Measurements from ENCODE around the gene PCED1A. TPM values are rescaled to one million over a fixed set of nuclear protein-coding genes. Genes with fewer than 3 reads are reported as not detected.

The PCED1A gene
- total and polyA plus RNA-seq, 9 of the 15 experiments (the other 6 are each of a cell fraction or from before 2014, with no cell fraction given): 1.5 to 11.5 (median 5.9) TPM

DNA sequence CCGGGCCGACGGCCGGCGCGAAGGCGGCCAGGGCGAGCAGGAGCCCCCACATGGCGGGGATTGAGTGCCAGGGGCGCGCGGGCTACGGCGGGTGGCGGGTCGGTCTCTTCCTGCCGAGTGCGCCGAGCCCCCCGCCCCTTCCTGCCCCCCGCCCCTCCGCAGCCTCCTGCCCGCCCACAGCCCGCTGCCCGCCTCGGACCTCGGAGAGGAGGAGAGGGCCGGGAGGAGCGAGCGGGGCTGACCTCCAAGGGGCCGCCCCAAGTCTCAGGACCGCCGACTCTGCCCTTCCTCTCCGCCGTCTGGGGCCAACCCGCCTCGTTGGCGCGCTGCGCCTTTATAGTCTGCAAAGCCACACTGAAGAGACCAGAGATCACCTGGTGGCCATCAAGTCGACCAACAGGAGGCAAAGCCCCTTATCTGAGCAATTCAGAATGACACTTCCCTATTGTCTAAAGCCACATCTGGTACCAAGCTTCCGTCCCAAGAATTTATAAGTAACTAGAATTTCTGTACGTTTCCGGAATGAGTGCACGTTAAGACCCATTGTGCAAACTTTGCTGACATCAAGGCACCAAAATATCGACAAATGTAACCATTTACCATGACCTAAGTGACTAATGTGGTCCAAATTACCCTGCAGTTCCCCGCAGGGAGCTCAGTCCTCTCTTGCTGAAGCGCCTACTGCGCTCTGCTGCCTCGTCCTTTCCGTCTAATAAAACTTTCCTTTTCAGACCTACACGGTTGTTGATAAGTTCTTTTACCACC lies 39.8 kb downstream of the PCED1A start, which contains the start of gene CPXM1 (continued):
- TF ChIP-seq FOXJ2 (tag; IDR thresholded peaks at IDR 0.05) (no peak), CBFB (CRISPR knock-in tag; IDR thresholded peaks at IDR 0.05) (no peak), MED1 (CRISPR knock-in tag; IDR thresholded peaks at IDR 0.05; ENCODE audit: borderline replicate concordance) (no peak), CSDE1 (IDR thresholded peaks at IDR 0.05) (no peak), GATAD2A (IDR thresholded peaks at IDR 0.05) (no peak), TAF1 (IDR thresholded peaks at IDR 0.05; ENCODE audit: control insufficient read depth, extremely low read depth, insufficient read depth, low read length, severe bottlenecking) (no peak), ZBTB7A (IDR thresholded peaks at IDR 0.05; ENCODE audit: borderline replicate concordance, control insufficient read depth, low read depth, low read length) (no peak), ZFX (CRISPR knock-in tag; IDR thresholded peaks at IDR 0.05) (no peak), DMBX1 (CRISPR knock-in tag; IDR thresholded peaks at IDR 0.05; ENCODE audit: borderline replicate concordance) (no peak), GTF2E2 (tag; IDR thresholded peaks at IDR 0.05) (no peak), NCOR1 (IDR thresholded peaks at IDR 0.05) (peak; percentile 81), NCOA2 (IDR thresholded peaks at IDR 0.05; ENCODE audit: partially characterized antibody in 2 of 2) (no peak), NR2C2 (CRISPR knock-in tag; IDR thresholded peaks at IDR 0.05) (no peak), NR2C2 (tag; IDR thresholded peaks at IDR 0.05) (no peak), ZFPM2 (CRISPR knock-in tag; IDR thresholded peaks at IDR 0.05) (no peak), CBX8 (IDR thresholded peaks at IDR 0.05; ENCODE audit: borderline replicate concordance, extremely low read depth, low read depth, low read length, poor library complexity, severe bottlenecking) (no peak), TEAD1 (CRISPR knock-in tag; IDR thresholded peaks at IDR 0.05) (no peak)
- TF ChIP-seq, protein P1, sequence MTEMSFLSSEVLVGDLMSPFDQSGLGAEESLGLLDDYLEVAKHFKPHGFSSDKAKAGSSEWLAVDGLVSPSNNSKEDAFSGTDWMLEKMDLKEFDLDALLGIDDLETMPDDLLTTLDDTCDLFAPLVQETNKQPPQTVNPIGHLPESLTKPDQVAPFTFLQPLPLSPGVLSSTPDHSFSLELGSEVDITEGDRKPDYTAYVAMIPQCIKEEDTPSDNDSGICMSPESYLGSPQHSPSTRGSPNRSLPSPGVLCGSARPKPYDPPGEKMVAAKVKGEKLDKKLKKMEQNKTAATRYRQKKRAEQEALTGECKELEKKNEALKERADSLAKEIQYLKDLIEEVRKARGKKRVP (CRISPR knock-in tag; IDR thresholded peaks at IDR 0.05): no peak
- TF ChIP-seq, protein P2, sequence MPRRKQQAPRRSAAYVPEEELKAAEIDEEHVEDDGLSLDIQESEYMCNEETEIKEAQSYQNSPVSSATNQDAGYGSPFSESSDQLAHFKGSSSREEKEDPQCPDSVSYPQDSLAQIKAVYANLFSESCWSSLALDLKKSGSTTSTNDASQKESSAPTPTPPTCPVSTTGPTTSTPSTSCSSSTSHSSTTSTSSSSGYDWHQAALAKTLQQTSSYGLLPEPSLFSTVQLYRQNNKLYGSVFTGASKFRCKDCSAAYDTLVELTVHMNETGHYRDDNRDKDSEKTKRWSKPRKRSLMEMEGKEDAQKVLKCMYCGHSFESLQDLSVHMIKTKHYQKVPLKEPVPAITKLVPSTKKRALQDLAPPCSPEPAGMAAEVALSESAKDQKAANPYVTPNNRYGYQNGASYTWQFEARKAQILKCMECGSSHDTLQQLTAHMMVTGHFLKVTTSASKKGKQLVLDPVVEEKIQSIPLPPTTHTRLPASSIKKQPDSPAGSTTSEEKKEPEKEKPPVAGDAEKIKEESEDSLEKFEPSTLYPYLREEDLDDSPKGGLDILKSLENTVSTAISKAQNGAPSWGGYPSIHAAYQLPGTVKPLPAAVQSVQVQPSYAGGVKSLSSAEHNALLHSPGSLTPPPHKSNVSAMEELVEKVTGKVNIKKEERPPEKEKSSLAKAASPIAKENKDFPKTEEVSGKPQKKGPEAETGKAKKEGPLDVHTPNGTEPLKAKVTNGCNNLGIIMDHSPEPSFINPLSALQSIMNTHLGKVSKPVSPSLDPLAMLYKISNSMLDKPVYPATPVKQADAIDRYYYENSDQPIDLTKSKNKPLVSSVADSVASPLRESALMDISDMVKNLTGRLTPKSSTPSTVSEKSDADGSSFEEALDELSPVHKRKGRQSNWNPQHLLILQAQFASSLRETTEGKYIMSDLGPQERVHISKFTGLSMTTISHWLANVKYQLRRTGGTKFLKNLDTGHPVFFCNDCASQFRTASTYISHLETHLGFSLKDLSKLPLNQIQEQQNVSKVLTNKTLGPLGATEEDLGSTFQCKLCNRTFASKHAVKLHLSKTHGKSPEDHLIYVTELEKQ (CRISPR knock-in tag; IDR thresholded peaks at IDR 0.05): no peak
- TF ChIP-seq, protein P3, sequence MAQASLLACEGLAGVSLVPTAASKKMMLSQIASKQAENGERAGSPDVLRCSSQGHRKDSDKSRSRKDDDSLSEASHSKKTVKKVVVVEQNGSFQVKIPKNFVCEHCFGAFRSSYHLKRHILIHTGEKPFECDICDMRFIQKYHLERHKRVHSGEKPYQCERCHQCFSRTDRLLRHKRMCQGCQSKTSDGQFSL (CRISPR knock-in tag; IDR thresholded peaks at IDR 0.05): no peak
- TF ChIP-seq, protein P3 (tag; IDR thresholded peaks at IDR 0.05): no peak
